Brain pericyte (primary cell): ENCODE data around the gene FBXW8.
"Not testable (repeated sequence)": the region's sequence is repeated elsewhere in the genome, so short reads cannot be mapped to it uniquely, and the experiment has no call there.

Source experiments
- DNase-seq: peaks from one replicate; pipeline ENCODE4 v3.0.0-alpha.2; 2012; ENCODE audit warnings: low read depth, low spot score

Gene FBXW8

GRCh38 chr12:117053597-117054201 is 142.9 kb downstream of the FBXW8 start:
- DNase-seq = no peak

GRCh38 chr12:117054279-117054678 is 143.5 kb downstream of the FBXW8 start:
- DNase-seq = no peak

- DNase-seq = not testable (repeated sequence)
Observed at GRCh38 chr12:117057626-117058025, 146.9 kb downstream of the FBXW8 start.

- no peak for DNase-seq
Observed at GRCh38 chr12:117058442-117059072, 147.8 kb downstream of the FBXW8 start.

GRCh38 chr12:117059156-117059555 is 148.4 kb downstream of the FBXW8 start:
- DNase-seq = no peak

GRCh38 chr12:117060246-117060928 is 149.6 kb downstream of the FBXW8 start:
- DNase-seq = no peak

- DNase-seq = no peak
Observed at GRCh38 chr12:117060929-117061305, 150.2 kb downstream of the FBXW8 start.

- no peak for DNase-seq
Observed at GRCh38 chr12:117061555-117062079, 150.9 kb downstream of the FBXW8 start.

GRCh38 chr12:117063162-117063911 is 152.6 kb downstream of the FBXW8 start:
- no peak for DNase-seq

GRCh38 chr12:117064049-117064448 is 153.3 kb downstream of the FBXW8 start:
- no peak for DNase-seq

GRCh38 chr12:117064596-117064995 is 153.8 kb downstream of the FBXW8 start:
- DNase-seq = no peak

GRCh38 chr12:117067016-117067415 is 156.3 kb downstream of the FBXW8 start:
- DNase-seq = no peak

GRCh38 chr12:117067638-117068037 is 156.9 kb downstream of the FBXW8 start:
- no peak for DNase-seq

GRCh38 chr12:117068492-117068891 is 157.7 kb downstream of the FBXW8 start:
- no peak for DNase-seq

GRCh38 chr12:117069101-117069797 is 158.5 kb downstream of the FBXW8 start:
- DNase-seq = no peak

- no peak for DNase-seq
Observed at GRCh38 chr12:117069926-117070900, 159.5 kb downstream of the FBXW8 start.

- DNase-seq = no peak
Observed at GRCh38 chr12:117071009-117071408, 160.3 kb downstream of the FBXW8 start.

- DNase-seq = no peak
Observed at GRCh38 chr12:117072106-117072505, 161.4 kb downstream of the FBXW8 start.

- no peak for DNase-seq
Observed at GRCh38 chr12:117072736-117073490, 162.2 kb downstream of the FBXW8 start.

- no peak for DNase-seq
Observed at GRCh38 chr12:117073611-117074010, 162.9 kb downstream of the FBXW8 start.
